ENCODE data around the gene NELL1. TPM values are rescaled to one million over a fixed set of nuclear protein-coding genes. Genes with fewer than 3 reads are reported as not detected.
"Not testable (repeated sequence)": the region's sequence is repeated elsewhere in the genome, so short reads cannot be mapped to it uniquely, and the experiment has no call there.

Gene NELL1
- total RNA-seq, 2 donors from 2014 or later, result not detected

DNA sequence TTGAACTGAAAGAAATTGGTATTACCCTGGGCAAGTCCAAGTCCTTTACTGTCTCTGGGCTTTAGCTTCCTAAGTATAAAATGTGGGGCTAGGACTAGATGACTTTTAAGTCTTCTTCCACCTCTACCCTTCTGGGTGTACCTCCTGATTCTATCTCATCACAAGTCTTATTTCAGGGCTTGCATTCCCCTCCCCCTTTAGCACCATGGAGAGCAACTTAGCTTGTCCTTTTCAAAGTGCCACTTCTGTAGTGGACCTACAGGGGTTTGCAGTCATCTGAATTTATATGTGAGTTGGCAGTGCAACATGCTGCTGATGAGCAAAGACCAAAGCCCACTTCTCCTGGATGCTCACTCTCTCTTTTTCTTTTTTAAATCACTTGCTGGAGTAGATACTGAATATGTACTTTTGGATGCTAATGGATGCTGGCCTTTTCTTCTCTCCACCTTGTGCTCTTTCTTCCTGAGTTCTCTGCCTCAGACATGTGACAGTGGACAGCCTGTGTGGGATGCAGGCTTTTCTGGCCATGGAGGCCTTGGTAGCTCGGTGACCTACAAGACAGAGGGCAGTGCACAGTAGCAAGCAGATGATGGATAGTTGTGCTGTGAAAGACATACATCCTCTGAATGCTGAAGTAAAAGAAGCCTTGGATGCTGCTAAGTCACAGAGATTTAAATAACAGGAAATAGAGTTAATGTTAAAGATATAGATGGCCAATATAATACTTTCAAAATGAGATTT lies 185.0 kb downstream of the NELL1 start:
- ATAC-seq, result no peak
- no peak for DNase-seq
- intact Hi-C loops (cut with DNase I), result no loop called here

DNA sequence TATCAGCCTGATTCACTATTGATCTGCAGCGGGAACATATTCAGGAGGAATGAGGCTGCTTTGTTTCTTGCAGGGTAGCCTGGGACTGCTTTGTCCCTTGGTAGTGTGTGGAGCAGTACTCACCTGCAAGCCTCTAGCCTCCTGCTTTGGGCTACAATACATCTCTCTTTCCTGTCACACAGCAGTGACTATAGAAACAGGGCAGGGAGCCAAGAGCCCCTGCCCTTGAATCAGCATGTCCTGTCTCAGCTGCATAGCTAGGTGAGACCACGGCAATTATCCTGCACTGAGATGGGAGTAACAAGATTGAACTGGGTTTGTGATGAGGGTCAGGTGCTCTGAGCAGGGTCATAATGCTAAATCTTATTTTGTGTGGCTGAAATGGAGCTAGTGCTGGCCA lies 191.9 kb downstream of the NELL1 start:
- intact Hi-C loops (cut with DNase I), result no loop called here
- ATAC-seq, result no peak
- no peak for DNase-seq

DNA sequence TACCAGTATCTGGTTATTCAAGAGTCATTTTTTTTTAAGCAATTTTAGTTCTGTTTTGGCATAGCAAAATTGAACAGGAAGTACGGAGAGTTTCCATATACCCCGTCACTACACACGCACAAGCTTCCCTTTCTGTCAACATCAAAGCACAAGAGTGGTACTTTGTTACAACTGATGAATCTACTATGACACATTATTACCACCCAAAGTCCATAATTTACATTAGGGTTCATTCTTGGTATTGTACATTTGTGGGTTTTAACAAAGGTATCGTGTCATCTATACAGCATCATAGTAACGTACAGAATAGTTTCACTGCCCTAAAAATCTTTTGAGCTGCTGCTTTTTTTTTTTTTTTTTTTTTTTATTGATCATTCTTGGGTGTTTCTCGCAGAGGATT lies 192.9 kb downstream of the NELL1 start:
- ATAC-seq; intact Hi-C loops (cut with DNase I); DNase-seq: not testable (repeated sequence)

DNA sequence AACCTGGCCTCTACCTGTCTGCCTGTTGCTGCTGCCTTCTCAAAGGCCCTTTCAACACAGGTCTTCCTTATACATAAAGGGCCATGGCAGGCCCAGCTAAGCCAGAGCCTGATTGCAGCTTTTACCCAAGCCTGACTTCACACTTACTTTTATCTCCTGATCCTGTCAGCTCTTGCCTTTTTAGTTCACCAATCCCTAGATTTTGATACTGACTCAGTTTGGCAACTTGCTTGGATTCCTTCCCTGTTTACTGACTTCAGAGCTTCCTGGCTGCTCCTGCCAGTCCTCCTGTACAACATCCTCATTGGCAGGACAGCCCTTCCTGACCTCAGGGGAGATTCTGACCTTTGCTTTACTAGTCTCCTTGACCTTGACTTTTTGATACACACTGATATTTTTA lies 195.2 kb downstream of the NELL1 start:
- intact Hi-C loops (cut with DNase I), result no loop called here
- peak in 1 of 2 donors; percentile 61 for ATAC-seq
- no peak for DNase-seq

DNA sequence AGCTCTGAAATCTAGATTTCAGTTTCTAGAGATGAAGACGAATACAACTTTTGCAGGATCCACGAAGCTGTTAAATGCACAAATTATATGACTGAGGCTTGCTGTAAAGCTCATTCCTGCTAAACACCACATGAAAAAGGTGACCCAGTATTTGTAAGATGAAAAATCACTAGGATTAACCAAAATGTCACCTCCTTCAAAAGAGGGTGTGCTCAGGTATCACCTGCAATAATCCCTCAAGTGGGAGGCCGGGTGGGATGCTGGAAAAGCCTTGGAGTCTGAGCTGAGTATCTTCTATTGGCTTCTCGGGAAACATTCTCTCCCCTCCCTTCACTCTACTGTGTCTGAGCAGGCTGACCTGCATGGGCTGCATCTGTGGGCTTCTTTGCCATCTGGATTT lies 195.8 kb downstream of the NELL1 start:
- intact Hi-C loops (cut with DNase I), result no loop called here

DNA sequence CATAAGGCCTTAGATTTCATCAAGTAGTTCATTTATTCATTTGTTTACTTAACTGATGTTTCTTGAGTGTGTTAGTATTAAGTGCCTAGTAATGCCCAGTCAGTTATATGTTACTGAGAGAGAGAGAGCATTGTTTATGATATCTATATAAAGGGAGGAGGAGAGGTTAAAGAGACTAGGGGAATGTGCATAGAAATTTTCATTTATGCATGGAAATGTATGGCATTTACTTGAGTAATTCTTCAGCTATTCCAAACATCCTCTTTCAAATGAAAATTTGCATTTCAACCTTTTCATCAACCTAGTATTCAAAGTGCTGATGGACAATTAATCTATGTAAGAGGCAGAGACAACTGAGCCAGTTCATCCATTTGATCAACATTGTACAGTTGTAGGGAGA lies 199.7 kb downstream of the NELL1 start:
- intact Hi-C loops (cut with DNase I), result no loop called here
- no peak for ATAC-seq

More for the DNA sequence above, 195.8 kb downstream of the NELL1 start:
- no peak for ATAC-seq
- no peak for DNase-seq

DNA sequence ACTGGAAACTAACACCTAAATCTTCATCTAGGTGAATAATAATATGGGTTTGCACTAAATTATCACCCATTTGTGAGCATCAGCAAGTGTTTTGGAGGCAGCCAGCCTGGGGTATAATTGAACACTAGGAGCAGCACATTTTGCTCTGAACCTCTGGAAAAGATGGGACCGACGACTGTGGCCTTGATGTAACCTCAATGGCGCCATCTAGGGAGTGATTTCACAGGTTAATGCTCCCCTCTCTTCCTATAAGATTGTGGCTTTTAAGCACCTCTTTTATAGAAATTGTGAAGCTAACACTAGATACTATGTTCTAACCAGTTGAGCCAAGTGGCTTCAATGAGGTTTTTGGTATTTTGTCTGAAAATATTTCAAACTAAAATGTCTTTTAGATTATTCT lies 203.7 kb downstream of the NELL1 start:
- intact Hi-C loops (cut with DNase I), result no loop called here
- ATAC-seq, result no peak
- DNase-seq, result no peak

More for the DNA sequence above, 199.7 kb downstream of the NELL1 start:
- DNase-seq, result no peak

DNA sequence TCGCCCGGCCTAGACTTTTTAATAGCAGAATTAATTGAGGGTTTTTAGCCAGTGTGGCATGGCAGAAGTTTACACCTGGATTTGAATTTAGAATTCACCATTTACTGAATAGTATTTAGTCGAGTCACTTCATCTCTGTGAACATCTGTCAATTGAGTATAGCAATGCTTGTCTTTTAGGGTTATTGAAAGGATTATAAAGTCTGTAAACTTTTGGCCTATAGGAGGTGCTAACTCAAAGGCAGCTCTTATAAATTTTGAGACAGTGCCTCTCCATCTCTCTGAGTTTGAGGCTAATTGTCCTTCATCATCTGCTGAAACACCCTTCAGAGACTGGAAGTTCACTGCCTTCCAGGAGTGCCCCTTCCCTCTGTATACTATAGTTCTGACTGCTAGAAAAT lies 205.0 kb downstream of the NELL1 start:
- ATAC-seq (no peak), DNase-seq (no peak)
- intact Hi-C loops (cut with DNase I), result no loop called here

DNA sequence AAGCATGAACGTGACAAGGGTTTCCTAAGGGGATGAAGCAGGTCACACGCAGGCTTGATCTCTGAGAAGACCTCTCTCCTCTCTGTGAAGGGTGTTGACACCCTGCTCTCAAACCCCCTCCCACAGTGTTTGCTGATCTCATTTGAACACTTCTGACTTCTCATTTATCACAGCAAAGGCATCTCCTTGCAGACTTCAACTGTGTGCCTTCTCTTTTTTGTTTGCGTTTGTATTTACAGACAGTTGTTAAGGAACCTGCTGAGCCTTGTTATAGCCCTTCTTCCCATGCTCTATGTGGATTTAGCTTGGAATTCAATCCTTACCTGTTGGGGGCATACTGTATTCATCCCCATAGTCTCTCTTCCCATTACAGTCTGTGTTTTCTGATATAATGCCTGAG lies 206.5 kb downstream of the NELL1 start:
- DNase-seq (no peak), ATAC-seq (no peak)
- intact Hi-C loops (cut with DNase I), result no loop called here

DNA sequence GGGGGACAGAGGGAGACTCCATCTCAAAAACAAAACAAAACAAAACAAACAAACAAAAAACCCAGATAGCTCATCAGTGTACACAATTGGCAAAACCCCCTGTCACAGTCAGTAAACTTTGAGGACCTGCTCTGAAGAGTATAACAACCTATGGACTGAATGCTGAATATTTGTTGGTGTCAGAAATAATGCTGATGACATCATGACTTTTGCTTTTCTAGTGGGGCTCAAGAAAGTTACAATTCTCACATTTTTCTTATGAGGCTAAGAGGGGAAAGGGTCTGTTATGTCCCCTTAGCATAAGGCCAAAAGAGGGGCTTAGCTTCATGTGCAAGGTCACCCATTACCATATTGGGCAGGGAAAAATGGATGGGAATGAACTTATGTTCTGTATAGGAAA lies 207.4 kb downstream of the NELL1 start:
- DNase-seq (no peak), ATAC-seq (no peak)
- intact Hi-C loops (cut with DNase I), result no loop called here

DNA sequence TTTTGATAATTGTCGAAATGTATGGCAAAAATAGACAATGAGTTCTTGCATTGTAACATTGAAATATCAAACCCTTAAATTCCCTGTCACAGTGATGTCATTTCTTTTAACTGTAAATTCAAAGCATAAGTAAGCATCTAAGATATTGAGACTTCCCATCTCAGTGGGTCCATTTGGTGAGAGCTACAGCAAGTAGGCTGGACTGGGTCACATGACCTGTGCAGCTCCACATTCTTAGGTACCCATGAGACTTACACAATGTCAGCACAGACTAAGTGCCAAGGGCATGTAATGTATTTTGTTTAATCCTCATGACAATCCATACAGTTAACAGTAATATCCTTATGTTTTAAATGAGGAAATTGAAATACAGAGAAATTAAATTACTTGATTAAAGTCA lies 210.7 kb downstream of the NELL1 start:
- DNase-seq (no peak), ATAC-seq (no peak)
- intact Hi-C loops (cut with DNase I), result no loop called here

DNA sequence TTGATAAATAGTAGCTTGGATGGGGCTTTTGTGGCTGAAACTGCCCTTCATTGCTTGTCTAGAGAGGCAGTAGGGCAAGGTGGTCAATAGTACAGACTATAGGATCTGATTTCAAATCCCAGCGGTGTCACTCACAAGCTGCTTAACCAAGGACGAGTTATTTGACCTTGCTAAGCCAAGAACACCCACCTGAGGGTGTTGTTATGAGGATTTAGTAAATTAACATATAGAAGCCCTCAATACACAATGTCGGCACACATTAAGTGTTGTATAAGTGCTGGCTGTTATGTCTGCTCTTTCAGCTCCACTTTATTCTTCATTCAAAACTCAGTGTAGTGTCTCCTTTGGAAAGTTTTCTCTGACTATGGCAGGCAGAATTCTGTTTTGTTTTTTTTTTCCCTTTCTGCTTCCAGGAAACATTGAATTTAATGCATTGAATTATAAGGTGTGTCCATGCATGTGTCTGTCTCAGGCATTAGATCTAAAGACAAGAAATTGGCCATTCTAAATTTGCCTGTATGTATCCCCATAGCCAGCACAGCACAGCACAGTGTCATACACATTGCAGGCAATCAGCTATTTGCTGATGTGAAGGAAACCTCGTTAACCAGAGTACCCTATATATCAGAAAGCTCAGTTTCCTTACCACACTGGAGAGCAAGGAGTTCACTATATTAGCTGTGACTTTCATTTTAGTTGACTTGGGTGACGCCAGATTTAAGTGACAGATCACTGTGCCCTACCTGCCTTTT lies 212.1 kb downstream of the NELL1 start:
- ATAC-seq (no peak), DNase-seq (no peak)
- intact Hi-C loops (cut with DNase I), result no loop called here

DNA sequence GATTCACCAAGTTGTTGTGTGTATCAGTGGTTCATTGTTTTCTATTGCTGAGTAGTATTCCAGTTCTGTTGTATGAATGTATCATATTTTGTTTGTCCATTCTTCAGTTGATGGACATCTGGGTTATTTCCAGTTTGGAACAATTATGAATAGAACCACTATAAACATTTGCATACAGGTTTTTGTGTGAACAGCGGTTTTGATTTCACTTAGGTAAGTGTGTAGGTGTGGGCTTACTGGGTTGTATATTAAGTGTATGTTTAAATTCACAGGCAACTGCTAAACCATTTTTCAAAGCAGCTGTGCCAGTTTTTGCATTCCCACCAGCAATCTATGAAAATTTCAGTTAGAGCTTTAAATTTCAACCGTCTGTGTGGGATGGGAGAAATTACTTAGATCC lies 217.8 kb downstream of the NELL1 start:
- no peak for DNase-seq
- ATAC-seq, result no peak
- intact Hi-C loops (cut with DNase I), result no loop called here

DNA sequence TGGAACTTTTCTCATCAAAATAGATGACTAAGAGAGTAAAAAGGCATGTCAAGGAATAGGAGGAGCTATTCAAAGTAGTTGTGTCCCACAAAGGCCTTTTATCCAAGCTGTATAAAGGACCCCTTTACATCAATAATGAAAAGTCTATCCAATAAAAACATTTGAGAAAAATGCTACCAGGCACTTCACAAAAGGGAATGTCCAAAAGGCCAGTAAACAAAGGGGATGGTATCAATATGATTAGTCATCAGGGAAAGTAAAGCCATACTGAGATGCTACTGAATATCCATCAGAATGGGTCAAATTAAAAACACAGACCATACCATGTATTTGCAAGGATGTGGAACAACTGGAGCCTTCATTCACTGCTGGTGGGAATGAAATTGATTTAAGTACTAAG lies 224.9 kb downstream of the NELL1 start:
- DNase-seq (no peak), ATAC-seq (no peak)
- intact Hi-C loops (cut with DNase I), result no loop called here

DNA sequence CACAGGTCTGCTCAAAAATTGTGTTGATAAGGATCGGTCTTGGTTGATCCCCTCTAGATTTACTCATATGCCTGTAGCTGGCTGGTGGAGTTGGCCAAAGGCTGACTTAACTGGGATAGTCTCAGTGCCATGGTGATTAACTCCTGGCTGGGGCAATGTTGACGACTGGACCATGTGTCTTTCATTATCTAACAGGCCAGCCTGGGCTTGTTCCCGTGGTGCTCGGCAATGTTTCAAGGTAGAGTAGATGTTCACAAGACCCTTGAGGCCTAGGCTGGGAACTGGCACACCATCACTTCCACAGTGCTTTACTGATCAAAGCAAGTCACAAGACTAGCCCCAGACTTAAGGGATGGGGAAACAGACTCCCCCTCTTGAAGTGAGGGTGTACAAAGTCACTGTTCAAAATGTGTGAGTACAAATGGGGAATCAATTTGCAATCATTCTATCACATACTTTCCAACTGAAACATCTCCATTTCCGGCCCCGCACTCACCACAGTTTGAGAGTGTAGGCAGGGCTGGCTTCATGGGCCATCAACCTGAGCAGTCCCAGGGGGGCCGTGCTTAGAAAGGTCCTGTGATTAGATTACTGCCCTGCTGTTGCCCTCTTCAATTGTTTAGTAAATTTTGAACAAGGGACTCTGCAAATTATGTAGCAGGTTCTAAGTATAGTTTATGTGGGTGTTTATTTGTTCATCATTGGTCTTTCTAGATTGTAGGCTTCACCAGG lies 240.8 kb downstream of the NELL1 start:
- intact Hi-C loops (cut with DNase I), result no loop called here
- no peak for DNase-seq
- no peak for ATAC-seq

DNA sequence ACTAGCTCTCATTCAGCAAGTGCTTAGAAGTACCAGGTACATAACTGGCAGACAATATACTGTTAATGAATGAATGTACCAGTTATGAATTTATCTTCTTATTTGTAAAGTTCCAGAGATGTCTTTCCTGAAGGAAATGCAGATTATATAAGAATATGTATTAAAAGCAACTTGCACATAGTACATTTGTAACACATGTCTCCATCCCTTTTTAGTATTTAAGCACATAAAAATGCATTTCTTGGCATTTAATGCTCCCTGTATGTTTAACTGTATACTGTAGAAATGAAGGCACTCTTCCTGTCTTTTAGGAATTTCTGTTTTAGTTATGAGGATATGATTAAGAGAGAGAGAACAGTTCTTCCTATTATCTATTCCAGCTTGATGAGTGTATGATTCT lies 241.3 kb downstream of the NELL1 start:
- DNase-seq (no peak), ATAC-seq (no peak)
- intact Hi-C loops (cut with DNase I), result no loop called here

DNA sequence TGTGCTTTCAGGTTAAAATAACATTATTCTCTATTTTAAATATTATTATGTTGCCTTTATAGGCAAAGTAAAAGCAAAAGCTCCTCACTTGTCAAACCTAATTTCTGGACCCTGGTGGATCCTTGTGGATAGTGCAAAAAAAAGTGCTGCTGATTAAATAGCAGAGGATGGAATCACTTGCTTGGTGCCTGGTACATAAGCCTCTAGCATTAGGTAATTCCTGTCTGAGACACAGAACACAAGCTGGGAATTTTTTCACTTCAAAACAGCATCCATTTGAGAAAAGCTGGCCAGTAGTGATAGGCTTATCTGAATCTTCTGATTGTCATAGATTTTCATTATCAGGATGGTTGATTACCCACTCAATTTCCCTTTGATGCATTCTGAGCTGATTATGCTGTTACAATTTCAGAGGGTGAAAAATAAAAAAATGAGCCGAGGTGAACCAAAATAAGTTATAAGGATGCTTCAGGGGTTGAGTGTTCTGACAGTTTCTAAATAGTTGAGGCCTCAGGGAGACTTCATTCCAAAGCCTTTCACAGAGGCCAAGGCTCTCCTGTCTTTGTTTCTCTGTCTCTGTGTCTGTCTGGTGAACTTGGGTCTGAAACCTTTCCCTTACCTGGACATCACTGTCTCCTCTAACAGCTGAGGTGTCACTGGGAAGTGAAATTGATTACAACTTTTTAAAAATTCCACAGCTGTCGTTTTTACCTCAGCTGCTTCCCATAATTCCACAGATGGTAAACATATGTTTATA lies 242.9 kb downstream of the NELL1 start:
- intact Hi-C loops (cut with DNase I), result no loop called here
- DNase-seq (no peak), ATAC-seq (peak; percentile 53 to 95)

DNA sequence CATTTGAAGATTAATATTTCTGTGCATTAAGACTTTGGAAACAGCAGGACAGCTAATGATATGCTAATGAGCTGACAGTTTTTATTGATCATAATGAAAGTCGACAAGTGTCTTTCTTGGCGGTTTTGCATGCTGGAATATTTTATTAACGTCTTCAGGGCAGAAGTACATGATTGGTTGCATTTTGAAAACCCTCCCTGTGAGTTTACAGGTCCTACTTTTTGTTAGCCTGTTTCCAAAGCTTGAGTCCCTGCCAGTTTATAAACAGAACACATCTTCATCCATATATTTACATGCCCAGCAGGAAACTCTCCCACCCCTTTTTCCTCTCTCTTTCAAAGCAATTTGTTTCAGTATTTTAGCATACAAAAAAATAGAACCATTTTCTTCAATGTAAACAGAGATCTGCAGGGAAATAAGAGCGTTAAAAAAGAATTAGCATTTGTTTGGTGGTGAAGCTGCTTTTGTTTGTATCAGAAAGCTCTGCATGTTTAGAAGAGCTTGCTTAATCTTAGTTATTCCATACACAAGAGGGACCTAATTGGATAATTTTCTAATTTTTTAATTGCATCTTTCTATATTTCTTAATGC lies 243.6 kb downstream of the NELL1 start:
- no peak for DNase-seq
- no peak for ATAC-seq
- intact Hi-C loops (cut with DNase I), result no loop called here

DNA sequence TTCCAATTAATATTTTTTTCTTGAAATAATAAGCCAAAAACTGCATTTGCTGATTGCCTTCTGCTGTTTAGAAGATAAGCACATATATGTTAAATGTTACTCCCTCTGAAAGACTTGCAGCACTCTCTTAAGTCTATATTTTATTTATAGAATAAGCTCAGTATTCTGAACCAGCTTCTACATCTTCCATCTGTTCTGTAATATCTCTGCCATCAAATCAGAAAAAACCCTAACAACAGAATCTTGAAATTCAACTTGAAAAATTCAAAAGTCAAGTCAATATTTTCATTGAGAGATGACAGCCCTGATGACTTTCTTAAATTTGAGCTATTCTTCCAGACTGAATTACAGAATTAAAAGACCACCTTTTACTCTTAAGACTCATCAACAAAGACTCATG lies 247.9 kb downstream of the NELL1 start:
- intact Hi-C loops (cut with DNase I), result no loop called here
- DNase-seq, result no peak
- ATAC-seq, result no peak
